ENCODE data around the gene RAB27B.

RAB27B gene

DNA sequence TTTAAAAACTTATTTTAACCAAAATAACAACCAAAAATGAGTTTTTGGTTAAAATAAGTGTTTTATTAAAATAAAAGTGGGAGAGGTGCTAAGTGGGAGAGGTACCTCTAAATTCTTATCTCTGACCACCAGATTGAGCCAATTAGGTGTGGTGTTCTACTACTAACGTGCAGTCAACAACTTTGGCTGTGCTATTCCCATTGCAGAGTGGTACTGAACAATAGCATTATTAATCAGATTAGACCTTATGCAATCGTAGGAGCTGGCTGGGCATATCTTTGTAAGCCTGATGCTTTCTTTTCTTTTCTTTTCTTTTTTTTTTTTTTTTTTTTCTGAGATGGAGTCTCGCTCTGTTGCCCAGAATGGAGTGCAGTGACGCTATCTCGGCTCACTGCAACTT, 38.9 kb downstream of the RAB27B start:
- no peak for DNase-seq (ENCODE audit: low read depth in 3 of 3)

DNA sequence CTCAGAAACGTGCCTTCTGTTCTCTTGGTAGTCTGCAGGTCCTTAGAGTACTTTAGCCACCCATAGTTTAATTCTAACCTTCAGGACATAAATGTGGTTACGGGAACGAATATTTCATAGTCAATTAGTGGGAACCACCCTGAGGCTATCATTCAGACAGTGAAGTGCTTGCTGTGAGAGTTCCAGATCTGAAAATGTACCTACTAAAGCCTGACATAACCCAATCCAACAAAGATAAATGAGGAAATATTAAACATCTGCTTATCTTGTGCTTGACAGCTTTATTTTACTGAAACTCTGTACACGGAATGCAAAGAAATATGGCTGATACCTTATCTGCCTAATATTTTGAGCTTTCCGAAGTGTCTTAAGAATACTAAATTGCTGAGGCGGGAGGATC, 43.0 kb downstream of the RAB27B start:
- DNase-seq (ENCODE audit: low read depth in 3 of 3): no peak

DNA sequence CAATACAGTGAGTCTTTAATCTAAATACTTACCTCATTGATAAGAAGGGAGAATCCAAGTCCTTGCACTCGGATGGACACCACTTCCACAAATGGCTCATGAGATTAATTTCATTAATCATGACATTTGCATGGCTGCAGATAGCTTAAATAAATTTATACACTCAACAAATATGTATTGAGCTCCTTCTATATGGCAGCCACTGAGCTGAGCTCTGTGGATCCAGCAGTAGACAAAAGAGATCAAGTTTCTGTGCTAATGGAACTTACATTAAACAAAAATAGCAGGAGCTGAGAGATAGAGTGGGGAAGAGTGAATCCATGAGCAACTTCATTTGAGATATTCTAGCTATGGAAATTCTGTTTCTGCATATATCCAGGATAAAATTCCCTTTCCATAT, 44.4 kb downstream of the RAB27B start:
- DNase-seq (ENCODE audit: low read depth in 3 of 3): no peak

DNA sequence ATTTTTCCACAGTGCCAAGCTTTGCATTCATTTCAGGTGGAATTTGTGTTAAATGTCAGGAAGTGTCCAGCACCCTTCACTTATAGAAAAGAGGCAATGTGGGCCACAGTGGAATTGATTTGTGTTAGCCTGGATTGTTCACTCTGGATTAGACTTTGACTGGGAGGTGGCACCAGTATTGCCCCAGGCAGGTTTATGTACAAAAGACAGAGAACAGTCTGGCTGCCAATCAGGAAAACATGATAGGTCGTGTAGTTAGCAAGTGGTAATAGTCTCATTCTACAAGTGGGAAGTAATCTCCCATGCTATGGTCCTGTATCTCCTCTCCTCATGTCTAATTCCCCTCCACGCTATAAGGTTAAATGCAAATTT, 45.6 kb downstream of the RAB27B start:
- DNase-seq (ENCODE audit: low read depth in 3 of 3): no peak

DNA sequence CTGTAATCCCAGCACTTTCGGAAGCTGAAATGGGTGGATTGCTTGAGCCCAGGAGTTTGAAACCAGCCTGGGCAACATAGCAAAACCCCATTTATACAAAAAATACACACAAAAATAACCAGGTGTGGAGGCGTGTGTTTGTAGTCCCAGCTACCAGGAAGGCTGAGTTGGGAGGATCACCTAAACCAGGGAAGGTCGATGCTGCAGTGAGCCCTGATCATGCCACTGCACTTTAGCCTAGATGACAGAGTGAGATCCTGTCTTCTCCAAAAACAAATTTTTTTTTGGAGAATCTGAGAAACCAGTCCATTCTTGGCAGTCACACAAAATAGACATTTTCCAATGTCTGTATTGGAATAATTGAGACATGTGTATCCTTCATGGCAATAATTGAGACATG, 46.8 kb downstream of the RAB27B start:
- DNase-seq (ENCODE audit: low read depth in 3 of 3): no peak

DNA sequence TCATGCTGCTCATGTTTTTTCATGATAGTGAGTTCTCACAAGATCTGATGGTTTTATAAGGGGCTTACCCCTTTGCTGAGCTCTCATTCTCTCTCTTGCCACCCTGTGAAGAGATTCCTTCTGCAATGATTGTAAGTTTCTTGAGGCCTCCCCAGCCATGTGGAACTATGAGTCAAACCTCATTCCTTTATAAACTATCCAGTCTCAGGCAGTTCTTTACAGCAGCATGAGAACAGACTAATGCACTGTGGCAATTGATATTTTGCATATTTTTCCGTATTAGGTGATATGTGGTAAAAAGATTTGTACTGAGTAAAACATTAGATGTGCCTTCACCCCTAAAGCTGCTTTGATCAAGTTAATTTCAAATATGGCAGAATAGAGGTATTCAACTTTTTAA, 48.8 kb downstream of the RAB27B start:
- no peak for DNase-seq (ENCODE audit: low read depth in 3 of 3)

DNA sequence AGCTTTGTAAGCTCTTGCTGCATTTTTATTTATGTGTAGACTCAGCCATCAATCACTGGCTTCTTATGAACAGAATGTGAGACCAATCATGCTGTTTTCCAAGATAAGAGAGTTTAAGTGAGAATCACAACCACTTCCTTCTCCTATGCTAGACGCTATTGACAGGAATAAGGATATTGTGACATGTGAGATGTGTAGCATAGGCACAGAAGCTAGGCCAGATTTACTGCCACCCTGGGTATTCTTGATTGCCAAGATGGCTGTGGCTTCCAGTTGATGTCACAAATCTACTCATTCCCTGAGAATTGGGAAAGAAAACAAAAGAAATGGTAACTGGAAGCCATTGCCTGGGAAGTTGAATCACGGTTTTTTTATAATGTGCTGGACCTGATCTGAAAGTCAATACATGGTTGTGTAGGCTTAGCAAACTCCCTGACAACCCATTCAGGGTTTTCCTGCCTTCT, 49.9 kb downstream of the RAB27B start:
- no peak for DNase-seq (ENCODE audit: low read depth in 3 of 3)

DNA sequence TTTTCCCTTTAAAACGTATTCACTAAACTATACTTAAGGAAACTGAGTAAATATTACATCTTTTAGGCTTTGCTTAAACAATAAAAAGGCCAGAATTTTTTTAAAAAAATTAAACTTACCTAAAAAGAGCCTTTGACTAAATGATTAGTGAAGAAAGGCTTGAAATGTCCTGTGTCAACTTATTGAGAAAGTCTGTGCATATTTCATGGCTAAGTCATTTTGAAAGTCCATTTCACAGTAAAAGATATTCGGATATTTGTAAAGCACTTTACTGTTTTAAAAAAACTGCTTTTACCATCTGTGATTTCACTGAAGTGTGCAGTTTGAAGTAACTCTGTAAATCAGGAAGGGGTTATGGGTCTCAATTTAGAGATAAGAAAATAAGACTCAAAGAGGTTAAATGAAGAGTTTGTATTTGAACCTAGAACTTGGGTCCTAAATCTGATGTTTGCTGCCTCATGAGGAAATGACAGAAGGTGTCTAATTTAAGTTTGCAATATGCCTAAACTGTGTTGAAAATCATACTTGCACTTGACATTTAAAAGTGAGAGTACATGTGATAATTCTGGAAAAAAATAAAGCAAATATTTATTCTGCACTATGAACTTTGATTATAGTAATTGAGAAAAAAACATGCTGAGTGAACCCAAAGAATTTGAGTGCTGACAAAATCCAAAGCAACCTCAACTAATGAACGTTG, 50.5 kb downstream of the RAB27B start:
- no peak for DNase-seq (ENCODE audit: low read depth in 3 of 3)

DNA sequence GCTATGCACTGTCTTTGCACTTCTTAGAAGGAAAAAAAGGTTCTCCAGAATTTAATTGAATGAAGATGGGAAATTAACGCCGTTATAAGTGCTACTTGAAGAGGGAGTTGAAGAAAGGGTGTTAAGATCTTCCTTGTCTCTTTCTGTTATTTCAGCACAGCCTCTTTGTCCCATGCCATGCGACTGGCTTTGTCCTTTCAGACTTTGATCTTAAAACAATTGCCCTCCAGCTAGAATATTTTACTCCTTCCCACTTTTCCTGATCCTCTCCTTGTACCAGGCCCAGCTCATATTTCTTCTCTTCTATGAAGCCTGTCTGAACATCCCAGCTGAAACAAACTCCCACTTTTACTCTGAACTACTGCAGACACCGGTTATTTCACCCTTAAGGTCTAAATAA, 51.4 kb downstream of the RAB27B start:
- DNase-seq (ENCODE audit: low read depth in 3 of 3): no peak

DNA sequence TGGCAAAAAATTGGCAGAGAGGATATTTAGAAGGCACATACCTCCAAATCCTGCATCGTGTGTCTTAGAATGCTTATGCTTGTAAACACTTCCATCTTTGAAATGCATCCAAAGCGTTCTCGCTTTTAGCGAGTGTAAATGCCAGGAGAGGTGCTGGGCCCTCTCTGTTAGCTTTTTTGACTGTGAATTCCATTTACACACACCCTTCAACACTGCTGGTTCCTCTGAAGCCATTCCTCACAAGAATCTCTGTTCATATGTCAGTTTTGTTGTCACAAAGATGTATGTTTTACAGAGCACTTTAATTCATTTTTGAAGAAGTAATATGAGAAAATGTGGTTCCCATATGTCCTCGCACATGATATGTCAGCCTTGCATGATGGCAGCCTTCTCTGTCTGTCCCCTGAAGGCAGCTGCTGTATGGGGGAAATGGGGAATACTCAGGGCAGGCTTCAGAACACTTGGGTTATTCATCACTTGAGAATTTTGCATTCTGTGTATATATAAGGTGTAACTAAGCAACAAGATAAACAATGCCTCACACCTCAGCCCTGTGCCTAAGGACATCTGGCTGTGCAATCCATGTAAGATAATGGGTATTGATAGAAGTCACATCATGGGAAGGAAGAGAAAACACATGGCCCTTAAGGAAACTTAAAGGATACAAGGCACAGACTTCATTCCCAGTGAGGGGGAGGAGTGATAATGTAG, 52.3 kb downstream of the RAB27B start:
- DNase-seq (ENCODE audit: low read depth in 3 of 3): no peak

DNA sequence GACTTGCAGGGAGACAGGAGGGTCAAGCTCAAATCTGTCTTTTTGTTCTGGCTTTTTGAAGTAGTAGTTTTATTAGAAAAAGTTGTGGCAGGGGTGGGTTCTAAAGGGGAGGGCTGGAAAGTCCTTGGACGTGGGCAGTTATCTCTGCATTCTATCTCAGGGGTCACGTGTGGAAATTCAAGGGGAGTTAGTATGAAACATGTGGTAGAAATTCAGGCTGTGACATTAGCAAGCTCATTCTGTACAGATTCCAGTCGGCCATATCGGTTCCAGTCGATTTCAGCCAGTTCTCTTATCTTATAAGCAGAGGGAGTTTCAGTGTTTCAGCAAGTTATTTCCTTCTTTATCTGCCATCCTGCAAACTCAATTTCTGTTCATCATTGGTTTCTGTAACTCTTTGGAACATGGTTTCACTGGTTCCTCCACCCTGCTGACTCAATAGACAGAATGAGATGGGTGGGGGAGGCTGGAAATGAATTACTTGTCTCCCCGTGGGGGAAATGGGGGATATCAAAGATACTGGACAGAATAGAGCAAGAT, 53.0 kb downstream of the RAB27B start:
- DNase-seq (ENCODE audit: low read depth in 3 of 3): no peak

DNA sequence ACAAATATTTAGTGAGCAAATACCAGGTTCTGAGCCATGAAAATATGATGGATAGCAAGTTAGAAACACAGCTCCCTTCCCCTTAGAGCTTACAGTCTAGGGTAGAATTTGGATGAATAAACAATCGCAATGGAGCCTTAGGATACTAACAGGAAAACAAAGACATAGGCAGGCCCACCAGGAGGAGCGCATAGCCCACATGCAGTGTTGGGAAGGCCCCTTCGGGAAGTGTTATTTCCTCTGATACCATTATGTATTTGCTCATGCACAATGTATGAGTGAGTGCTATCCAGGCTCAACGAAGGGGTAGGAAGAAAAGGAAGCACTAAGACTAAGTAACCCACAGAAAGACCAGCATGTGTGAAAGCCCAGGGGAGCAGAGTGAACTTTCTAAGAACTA, 54.0 kb downstream of the RAB27B start:
- DNase-seq (ENCODE audit: low read depth in 3 of 3): no peak

DNA sequence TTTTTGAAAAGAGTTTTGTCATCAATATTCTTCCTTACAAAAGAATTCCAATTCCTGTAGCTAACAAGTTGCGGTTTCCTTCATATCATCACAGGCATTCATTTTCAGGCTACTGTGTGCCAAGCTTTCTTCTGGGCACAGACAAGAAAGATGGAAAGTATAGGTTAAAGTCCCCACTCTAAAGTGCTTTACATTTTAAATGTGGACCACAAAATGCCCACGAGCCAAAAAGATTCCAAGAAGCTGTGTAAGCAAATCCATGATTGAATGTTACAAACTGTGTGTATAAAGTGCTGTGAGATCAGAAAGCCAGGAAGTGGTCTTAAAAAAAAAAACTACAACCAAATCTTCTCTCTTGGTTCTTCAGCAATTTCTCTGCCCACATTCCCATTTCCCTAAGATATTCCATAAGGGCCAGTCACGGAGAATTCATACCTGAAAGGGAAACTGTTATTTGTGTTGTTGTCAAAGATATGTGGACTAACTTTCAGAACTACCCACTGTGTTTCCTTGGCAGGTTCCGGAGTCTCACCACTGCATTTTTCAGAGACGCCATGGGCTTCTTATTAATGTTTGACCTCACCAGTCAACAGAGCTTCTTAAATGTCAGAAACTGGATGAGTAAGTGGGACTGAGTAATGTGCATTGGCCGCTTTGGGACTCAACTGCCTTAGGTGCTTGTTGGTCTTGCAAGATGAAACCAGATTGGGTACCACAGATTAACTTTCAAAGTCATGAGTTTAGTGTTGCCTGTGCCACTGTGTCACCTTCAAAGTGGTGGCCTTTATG, 55.7 kb downstream of the RAB27B start:
- no peak for DNase-seq (ENCODE audit: low read depth in 3 of 3)

DNA sequence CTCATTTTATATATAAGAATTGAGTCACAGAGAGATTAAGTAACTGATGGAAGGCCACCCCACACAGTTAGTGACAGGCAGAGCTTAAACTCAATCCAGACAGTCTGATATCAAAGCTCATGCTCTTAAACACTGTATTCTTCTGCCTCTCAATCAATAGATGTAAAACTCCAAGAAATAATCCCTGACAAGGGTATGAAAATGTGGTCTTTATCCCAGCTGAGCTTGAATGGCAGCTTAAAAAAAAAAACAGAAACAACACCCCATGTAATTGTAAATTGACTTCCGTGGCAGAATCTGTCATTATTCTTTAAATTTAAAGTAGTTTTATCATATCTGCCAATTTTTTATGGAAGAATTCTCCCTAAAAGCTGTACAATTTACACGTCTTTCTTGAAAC, 60.1 kb downstream of the RAB27B start:
- no peak for DNase-seq (ENCODE audit: low read depth in 3 of 3)

DNA sequence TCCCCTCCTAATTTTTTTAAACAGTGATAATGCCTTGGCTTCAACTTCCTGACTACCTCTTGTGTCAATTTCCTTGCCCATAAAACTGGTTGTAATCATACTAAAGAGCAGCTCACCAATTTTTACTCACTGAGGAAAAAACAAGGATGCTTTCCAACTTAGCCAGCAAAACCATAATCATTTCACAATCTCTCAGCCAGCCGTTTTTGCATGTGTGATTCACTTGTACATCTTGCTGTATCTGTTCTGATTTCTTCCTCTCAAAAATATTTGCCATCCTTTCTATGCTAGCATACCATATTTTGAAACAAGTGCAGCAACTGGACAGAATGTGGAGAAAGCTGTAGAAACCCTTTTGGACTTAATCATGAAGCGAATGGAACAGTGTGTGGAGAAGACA, 60.7 kb downstream of the RAB27B start:
- DNase-seq (ENCODE audit: low read depth in 3 of 3): no peak

DNA sequence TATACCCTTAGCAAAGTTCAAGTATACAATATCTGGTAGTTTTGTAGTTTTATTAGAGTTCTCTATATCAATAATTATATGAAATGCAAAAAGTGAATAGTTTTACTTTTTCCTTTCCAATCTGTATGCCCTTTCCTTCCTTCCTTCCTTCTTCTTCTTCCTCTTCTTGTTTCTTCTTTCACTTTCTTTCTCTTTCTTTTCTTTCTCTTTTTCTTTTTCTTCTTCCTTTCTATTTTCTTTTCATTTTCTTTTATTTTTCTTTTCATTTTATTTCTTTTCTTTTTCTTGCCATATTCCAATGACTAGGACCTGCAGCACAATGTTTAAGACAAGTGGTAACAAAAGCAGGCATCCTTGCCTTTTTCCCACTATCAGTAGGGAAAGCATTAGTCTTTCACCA, 71.2 kb downstream of the RAB27B start:
- no peak for DNase-seq (ENCODE audit: low read depth in 3 of 3)

DNA sequence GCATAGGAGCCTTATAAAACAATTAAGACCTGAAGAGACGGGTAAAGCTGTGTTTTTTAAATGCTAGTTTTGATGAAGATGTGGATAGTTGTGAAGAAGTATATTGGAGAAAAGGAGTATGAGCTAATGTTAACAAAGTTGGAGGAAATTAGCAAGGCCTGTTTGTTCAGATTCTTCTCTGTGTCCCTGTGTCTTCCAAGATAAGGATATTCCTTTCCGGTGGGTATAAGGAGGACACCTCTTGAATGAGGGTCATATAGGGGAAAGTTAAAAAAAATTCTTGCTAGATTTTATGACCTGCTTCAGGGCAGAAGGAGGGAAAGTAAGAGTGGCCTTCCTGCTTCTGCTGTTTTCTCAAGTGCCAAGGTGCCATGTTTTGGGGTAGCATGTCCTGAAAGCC, 72.0 kb downstream of the RAB27B start:
- DNase-seq (ENCODE audit: low read depth in 3 of 3): no peak

DNA sequence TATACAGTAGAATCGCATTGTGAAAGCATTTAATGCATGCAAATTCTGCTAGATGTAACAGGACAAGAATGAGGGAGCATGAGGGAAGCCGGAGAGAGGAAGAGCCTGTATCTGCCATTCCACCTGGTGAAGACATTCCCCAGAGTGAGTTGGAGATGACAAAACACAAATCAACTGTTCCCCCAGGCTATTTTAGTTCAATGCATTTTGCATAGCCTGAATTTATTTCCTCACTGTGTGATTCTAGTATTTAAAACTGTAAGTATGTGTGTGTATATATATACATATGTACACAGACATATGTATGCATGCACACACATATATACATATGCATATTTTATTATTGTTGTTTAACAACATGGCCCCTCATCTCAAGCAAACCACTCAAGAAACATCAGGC, 76.3 kb downstream of the RAB27B start:
- DNase-seq (ENCODE audit: low read depth in 3 of 3): no peak

DNA sequence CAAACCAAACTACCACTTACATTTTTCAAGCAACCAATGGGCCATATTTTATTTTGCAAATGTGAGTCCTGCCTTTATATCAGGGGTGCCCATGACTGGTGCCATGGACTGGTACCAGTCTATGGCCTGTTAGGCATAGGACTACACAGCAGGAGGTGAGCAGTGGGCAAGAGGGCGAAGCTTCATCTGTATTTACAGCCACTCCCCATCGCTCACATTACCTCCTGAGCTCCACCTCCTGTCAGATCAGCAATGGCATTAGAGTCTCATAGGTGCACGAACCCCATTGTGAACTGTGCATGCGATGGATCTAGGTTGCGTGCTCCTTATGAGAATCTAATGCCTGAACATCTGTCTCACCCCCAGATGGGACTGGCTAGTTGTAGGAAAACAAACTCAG, 77.4 kb downstream of the RAB27B start:
- no peak for DNase-seq (ENCODE audit: low read depth in 3 of 3)

DNA sequence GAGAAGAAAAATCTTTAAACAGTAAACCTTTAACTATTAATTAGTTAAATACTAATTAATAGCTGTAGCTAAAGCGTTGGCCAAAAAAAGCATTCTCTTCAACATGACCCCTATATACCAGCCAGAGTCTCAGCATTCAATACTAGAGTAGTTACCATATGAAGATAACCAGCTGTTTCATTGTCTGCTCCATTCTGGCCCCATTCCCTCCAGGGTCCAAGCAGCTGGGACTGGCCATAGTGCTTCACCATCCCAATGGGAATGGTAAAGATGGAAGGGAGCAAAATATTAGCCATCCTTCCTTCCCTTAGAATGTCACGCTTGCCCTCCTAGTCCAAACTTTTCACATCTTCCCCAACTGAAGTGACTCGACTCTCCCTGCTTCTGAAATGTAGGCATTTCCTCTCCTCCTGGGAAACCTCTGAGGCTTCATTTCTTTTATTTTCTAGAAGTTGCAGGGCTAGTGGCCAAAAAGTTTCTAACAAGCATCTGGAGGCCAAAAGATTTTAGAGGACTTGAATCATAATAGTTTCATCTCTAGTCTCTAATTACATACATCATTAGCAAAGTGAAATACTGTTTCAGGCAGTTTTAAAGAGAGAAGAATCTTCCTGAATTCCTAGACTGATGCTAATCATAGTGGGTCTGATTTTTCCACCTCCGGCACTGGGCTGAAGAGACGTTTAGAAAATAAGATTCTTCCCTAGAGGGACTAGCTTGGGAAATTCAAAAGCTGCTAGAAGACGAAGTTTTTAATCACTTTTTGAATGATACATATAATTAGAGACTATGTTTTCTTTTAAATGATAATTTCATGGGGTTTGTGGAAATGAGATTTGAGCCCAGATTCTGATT, 78.3 kb downstream of the RAB27B start:
- DNase-seq (ENCODE audit: low read depth in 3 of 3): no peak

DNA sequence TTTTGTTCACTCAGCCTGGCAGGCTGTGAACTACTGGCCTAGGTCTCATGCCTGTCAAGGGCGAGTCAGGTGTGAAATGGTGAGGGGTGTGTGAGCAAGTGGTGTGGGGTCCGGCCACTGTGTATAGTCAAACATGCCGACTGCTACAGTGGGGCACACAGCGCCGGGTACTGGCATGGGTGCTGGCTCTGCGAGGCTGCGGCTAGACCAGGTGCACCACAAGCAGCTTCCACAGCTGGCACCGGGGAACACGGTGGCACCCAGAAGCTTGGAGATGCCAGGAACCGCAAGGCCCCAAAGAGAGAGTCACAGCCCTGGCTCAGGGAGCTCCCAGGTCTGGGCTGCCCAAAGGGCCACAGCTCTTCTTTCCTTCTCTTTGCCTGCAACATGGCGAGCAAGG, 81.3 kb downstream of the RAB27B start:
- DNase-seq (ENCODE audit: low read depth in 3 of 3): no peak
